Suprapubic skin (tissue), 3 donors: ENCODE measurements around the gene NOXO1.

ENCODE experiments used
- EP300 ChIP-seq: sonication (generic); formaldehyde crosslinking; IDR thresholded peaks from one replicate; pipeline ENCODE4 v1.6.1; 2017; ENCODE audit warnings: antibody characterized with exemption
- TF ChIP-seq, protein P1 (sequence below), 2 donors: fragments of 200-600 bp in 1 of 2; fragments of 450-650 bp in 1 of 2; sonication (generic) in 1 of 2; IDR thresholded peaks; one replicate each; pipeline ENCODE4 v1.5.1; 2016 to 2019; ENCODE audit warnings: antibody characterized with exemption in 2 of 2, mild to moderate bottlenecking in 1 of 2, moderate library complexity in 1 of 2

DNA sequence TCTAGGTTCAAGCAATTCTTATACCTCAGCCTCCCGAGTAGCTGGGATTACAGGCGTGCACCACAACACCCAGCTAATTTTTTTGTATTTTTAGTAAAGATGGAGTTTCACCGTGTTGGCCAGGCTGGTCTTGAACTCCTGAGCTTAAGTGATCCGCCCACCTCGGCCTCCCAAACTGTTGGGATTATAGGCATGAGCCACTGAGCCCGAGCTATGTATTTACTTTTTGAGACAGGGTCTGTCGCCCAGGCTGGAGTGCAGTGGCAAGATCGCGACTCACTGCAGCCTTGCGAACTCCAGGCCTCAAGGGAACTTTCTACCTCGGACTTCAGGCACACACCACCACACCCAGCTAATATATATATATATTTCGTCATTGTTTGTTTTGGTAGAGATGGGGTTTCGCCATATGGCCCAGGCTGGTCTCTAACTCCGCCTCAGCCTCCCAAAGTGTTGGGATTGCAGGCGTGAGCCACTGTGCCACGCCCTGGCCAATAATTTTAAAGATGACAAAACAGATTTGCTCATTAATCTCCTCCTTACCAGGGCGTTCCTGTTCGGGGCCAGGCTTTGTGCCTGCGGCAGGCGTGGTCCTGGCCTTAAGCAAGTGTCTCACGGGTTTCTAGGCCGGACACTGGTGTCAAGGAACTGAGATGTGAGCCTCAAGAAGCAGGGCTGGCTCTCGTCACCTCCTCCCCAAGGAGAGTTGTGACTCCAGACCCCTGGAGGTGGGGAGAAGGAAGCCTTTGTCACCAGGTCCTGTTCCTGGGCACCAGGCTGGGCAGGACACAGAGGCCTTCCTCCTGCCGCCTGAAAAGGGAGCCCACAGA is 34.1 kb upstream of the NOXO1 start:
- TF ChIP-seq, protein P1, sequence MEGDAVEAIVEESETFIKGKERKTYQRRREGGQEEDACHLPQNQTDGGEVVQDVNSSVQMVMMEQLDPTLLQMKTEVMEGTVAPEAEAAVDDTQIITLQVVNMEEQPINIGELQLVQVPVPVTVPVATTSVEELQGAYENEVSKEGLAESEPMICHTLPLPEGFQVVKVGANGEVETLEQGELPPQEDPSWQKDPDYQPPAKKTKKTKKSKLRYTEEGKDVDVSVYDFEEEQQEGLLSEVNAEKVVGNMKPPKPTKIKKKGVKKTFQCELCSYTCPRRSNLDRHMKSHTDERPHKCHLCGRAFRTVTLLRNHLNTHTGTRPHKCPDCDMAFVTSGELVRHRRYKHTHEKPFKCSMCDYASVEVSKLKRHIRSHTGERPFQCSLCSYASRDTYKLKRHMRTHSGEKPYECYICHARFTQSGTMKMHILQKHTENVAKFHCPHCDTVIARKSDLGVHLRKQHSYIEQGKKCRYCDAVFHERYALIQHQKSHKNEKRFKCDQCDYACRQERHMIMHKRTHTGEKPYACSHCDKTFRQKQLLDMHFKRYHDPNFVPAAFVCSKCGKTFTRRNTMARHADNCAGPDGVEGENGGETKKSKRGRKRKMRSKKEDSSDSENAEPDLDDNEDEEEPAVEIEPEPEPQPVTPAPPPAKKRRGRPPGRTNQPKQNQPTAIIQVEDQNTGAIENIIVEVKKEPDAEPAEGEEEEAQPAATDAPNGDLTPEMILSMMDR (IDR thresholded peaks at IDR 0.05), result no peak
- TF ChIP-seq EP300, result no peak
